SU-DHL-6 (cell line): ENCODE results near the gene SCD5.

ENCODE experiments used
- H2AFZ ChIP-seq: fragments of 200-600 bp; sonication (generic); 2 replicates; pipeline ENCODE4 v1.6.1; 2014; ENCODE audit warnings: low read depth, mild to moderate bottlenecking, moderate library complexity, mixed read lengths, antibody characterized with exemption, low read length; ENCODE audit not compliant: severe bottlenecking
- H3F3A ChIP-seq: fragments of 200-600 bp; shearing (Covaris generic); 2 replicates; pipeline ENCODE4 v1.6.0; 2016; ENCODE audit warnings: antibody characterized with exemption, mild to moderate bottlenecking; ENCODE audit not compliant: insufficient read depth
- H3K27ac ChIP-seq: fragments of 200-600 bp; sonication (generic); 2 replicates; pipeline ENCODE4 v1.5.1; 2016; ENCODE audit warnings: low read depth, mild to moderate bottlenecking, low read length, moderate library complexity, mixed read lengths
- H3K27me3 ChIP-seq: fragments of 200-600 bp; sonication (generic), shearing (Covaris generic); 2 replicates; pipeline ENCODE4 v1.6.0; 2014; ENCODE audit warnings: mild to moderate bottlenecking, low read length
- H3K36me3 ChIP-seq: fragments of 200-600 bp; sonication (generic); 2 replicates; pipeline ENCODE4 v1.6.1; 2014; ENCODE audit warnings: mild to moderate bottlenecking, low read length, mixed read lengths
- H3K4me2 ChIP-seq: fragments of 300-600, 200-600 bp; shearing (Covaris generic), sonication (generic); 2 replicates; pipeline ENCODE4 v1.6.0; 2014; ENCODE audit warnings: low read length, low read depth, mild to moderate bottlenecking; ENCODE audit not compliant: poor library complexity, severe bottlenecking
- H3K4me3 ChIP-seq: fragments of 200-600 bp; sonication (generic); 2 replicates; pipeline ENCODE4 v1.5.1; 2014; ENCODE audit warnings: antibody characterized with exemption, low read length, mild to moderate bottlenecking, mixed read lengths; ENCODE audit not compliant: insufficient read depth, poor library complexity, severe bottlenecking
- H3K79me2 ChIP-seq: fragments of 200-600 bp; sonication (generic); 2 replicates; pipeline ENCODE4 v1.6.1; 2014; ENCODE audit warnings: mild to moderate bottlenecking, low read length, moderate library complexity; ENCODE audit not compliant: insufficient read depth
- H3K9ac ChIP-seq: fragments of 200-600 bp; sonication (generic); 2 replicates; pipeline ENCODE4 v1.7.0; 2014; ENCODE audit warnings: mild to moderate bottlenecking, low read length
- H3K9me2 ChIP-seq: fragments of 200-600 bp; sonication (generic); replicated peaks from 2 replicates; pipeline ENCODE4 v1.6.1; 2014; ENCODE audit warnings: low read length; ENCODE audit not compliant: insufficient read depth
- H3K9me3 ChIP-seq: fragments of 200-600 bp; sonication (generic); 2 replicates; pipeline ENCODE4 v1.6.1; 2014; ENCODE audit warnings: low read length, mixed read lengths; ENCODE audit not compliant: insufficient read depth
- H4K20me1 ChIP-seq: fragments of 200-600 bp; sonication (generic); 2 replicates; pipeline ENCODE4 v1.6.1; 2014; ENCODE audit warnings: low read depth, mild to moderate bottlenecking, antibody characterized with exemption, low read length, moderate library complexity, mixed read lengths
- CTCF ChIP-seq: fragments of 200-600 bp; sonication (generic); IDR thresholded peaks from one replicate; pipeline ENCODE4 v1.5.1; 2017; ENCODE audit warnings: antibody characterized with exemption, mild to moderate bottlenecking, low read length, moderate library complexity; ENCODE audit not compliant: insufficient read depth, poor library complexity, severe bottlenecking
- EZH2phosphoT487 ChIP-seq: fragments of 200-600 bp; sonication (generic), shearing (Covaris generic); conservative IDR thresholded peaks from 2 replicates; pipeline ENCODE4 v1.6.1; 2018; ENCODE audit warnings: mild to moderate bottlenecking, antibody characterized with exemption, low read length, moderate library complexity, mixed read lengths

Gene SCD5

DNA sequence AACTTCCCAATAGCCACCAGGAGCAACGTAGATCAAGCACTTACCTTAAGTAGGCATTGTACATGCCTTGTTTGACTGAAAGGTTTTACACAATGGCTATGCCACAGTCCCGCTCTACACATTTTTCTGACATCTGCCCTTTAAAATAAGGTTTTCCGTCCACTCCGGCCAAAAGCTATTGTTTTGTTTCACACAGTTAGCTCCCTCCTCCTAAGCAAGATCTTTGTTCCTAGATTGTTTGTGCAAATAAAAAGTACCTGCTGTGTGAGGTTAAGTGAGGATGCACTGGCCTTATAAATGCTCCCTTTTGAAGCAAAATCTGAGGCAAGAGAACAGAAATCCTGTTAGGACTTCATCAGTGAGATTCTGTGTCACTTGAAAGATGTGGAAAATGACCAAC, 11.8 kb downstream of the SCD5 start:
- Histone ChIP-seq H3K79me2 (no peaks in the 10 kb centered on the region), H3K27me3 (no peaks in the 10 kb centered on the region), H3K36me3 (no peaks in the 10 kb centered on the region), H2AFZ (no peak overlapping the region), H3K9me3 (no peaks in the 10 kb centered on the region), H3K4me3 (no peak overlapping the region), H3K9ac (no peak overlapping the region), H3K27ac (no peak overlapping the region), H4K20me1 (no peaks in the 10 kb centered on the region), H3F3A (no peaks in the 10 kb centered on the region), H3K9me2 (no peaks in the 10 kb centered on the region), H3K4me2 (no peak overlapping the region)
- no peak for TF ChIP-seq CTCF
- TF ChIP-seq EZH2phosphoT487 = no peak

GRCh38 chr4:82785611-82786400, 12.8 kb downstream of the SCD5 start:
- no peaks in the 10 kb centered on the region for H3F3A ChIP-seq
- H3K9me2 ChIP-seq = no peaks in the 10 kb centered on the region
- TF ChIP-seq EZH2phosphoT487 (no peak), CTCF (no peak)
- H3K4me3 ChIP-seq = no peak overlapping the region
- H3K9me3 ChIP-seq = no peaks in the 10 kb centered on the region
- H3K36me3 ChIP-seq = no peaks in the 10 kb centered on the region
- no peak overlapping the region for H3K27ac ChIP-seq
- H3K4me2 ChIP-seq = no peak overlapping the region
- H4K20me1 ChIP-seq = no peaks in the 10 kb centered on the region
- H2AFZ ChIP-seq = no peak overlapping the region
- H3K79me2 ChIP-seq = no peaks in the 10 kb centered on the region
- no peaks in the 10 kb centered on the region for H3K27me3 ChIP-seq
- H3K9ac ChIP-seq = no peak overlapping the region

DNA sequence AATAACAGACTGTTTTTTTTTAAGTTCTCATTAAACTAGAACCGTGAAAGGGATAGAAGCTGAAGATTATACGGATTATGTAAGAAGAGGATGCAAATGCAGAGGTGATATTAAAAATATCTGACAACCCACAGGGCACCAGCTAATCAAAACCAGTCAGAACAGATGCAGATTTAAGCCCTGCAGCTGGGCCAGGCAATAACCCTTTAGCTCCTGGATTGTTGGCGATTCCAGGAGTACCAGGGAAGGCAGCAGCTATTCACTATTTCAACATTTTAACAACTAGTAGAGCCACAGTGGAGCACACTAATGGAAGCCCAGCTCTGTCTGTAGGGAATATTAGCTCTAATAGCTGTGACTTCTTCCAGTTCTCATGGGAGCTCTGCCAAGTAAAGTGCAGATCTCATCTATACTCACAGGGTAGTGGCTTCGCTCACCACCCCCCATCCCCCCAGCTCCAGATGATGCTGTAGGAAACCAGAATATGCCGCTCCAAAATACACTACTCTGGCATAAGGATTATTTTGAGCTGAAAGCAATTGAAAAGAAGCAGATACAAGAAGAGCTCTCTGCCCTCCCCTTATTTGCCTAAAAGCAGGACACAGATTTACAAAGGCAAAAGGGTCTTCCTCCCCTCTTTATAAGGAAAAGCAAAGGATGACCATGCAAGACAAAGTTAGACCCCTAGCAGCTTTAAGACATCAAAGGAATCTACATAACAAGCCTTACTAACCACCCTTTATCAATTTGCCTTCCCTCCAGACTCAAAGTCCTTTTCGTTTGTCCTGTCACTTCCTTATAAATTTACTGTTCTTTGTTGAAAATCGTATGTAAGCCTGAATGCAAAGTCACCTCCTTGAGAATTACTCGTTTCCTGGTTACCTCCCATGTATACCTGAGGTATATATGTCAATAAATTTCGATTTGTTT, 13.7 kb downstream of the SCD5 start:
- Histone ChIP-seq H2AFZ (no peak overlapping the region), H3K4me3 (no peak overlapping the region), H3K27ac (no peak overlapping the region), H3K79me2 (no peaks in the 10 kb centered on the region), H4K20me1 (no peaks in the 10 kb centered on the region), H3K36me3 (no peaks in the 10 kb centered on the region), H3F3A (no peaks in the 10 kb centered on the region), H3K27me3 (no peaks in the 10 kb centered on the region), H3K9me3 (no peaks in the 10 kb centered on the region), H3K4me2 (no peak overlapping the region), H3K9ac (no peak overlapping the region), H3K9me2 (no peaks in the 10 kb centered on the region)
- TF ChIP-seq CTCF (no peak), EZH2phosphoT487 (no peak)
